ENCODE results near the gene IFITM5. TPM values are rescaled to one million over a fixed set of nuclear protein-coding genes. Genes with fewer than 3 reads are reported as not detected.

Gene IFITM5
- total RNA-seq = not detected in 2 replicates

DNA sequence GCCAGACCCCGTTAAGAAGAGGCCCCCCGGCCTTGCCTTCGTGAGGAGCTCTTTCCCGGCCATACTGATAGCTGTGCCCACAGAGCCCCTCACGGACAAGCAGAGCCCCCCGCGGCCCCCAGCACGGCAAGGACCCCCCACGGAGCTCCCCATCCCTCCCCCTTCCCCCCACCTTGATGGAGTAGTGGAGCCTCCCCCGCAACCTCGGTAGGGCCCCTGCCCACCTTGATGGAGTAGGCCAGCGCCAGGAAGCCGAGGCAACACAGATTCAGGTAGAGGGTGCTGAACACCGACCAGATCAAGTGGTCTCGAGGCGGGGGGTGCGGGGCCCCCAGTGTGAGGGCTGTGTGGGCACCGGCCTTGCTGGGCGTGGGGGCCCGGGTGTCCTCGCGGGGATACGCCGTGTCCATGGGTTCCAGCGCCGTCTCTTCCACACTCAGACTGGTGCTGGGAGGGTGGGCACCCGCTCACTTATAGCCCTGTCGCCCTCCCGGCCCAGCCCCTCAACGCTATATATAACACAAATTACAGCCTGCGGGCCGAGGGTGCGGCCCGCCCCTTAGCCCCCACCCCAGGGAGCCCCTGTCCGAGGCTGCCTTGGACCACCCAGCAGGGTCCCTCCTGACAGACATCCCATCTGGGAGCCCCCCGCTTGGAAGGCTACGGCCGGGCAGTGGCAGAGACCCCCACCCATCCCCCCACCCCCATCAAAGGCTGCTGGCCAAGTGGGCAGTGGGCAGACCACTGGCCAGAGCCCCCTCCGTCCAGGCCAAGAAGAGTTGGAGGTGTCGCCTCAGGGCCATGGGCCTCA lies at the start of gene IFITM5:
Gene IFITM5, minus strand, starts transcription at position 446 of the 811 bp plus-strand sequence. Its CDS starts 36 bp downstream, at position 410.

GRCh38 chr11:313787-314553 lies 14.6 kb upstream of the IFITM5 start, which contains the start of gene IFITM1:
Gene IFITM1 (plus strand): TSS chr11:314040. CDS start chr11:314171, 131 bp downstream.

DNA sequence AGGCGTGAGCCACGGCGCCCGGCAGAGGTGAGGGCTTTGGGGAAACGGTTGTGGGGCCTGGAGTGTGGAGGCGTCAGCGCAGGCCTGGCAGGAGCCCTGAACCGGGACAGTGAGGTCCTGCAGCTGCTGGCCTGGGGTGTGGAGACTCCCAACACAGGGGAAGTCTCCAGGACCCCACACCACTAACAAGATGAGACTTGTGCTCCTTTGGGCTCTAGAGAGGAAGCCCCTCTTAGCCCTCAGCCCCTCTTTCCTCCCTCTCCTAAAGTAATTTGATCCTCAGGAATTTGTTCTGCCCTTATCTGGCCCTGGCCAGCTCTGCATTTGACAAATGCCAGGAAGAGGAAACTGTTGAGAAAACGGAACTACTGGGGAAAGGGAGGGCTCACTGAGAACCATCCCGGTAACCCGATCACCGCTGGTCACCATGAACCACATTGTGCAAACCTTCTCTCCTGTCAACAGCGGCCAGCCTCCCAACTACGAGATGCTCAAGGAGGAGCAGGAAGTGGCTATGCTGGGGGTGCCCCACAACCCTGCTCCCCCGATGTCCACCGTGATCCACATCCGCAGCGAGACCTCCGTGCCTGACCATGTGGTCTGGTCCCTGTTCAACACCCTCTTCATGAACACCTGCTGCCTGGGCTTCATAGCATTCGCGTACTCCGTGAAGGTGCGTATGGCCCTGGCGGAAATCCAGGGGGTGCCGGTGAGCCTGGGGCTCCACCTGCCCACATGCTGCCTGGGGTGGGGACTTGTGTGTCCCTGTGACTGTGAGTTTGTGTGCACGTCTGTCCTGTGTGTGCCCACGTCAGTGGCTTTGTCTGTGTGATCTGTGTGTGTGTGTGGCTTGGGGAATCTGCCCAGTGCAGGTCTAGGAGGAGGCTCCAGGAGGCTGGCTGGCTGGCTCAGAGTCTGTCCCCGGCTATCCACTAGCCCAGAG lies 8.7 kb upstream of the IFITM5 start, which contains the start of gene IFITM2:
Gene IFITM2, plus strand, starts transcription at position 51 of the 943 bp plus-strand sequence. Its CDS starts 377 bp downstream, at position 428.

DNA sequence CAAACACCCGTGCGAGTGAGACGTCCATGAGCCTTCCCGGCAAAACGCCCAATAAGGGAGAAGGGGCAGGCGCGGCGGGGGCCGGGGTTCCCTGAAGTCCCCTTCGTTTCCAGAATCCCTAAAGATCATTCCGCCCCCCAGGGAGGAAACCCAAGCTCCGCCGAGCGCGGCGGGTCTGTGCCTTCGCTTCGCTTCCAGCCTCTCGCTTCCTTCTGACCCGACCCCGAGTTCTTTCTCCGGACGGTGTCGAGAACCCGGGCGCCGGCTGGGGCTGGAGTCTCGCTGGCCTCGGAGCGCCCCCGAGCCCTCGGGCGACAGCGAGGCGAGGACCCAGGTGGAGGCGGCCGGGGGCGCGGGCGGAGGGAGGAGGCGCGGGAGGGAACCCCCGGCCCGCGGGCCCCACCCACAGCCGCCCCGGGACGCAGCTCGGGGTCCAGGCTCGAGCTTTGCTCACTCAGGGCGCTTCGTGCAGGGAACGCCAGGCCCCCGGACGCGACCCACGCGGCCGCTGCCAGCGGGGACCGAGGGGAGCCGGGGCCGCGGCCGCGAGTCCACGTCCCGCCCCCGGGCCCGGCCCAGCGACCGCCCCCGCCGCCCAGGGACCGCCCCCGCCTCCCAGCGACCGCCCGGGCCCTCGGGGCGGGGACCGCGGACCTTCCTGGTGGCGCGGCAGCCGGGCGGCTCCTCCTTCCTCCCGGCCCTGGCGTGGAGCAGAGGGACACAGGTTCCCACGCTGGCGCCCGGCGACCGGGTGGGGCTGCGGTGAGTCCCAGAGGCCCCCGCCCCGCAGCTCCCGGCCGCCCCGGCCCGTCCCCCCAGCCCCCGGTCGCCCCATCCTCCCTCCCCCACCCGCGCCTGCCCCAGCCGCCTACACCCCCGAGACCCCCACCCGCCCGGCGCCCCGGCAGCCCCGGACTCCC lies 10.6 kb downstream of the IFITM5 start, which contains the start of gene PGGHG:
Gene PGGHG, plus strand, starts transcription at position 649 of the 920 bp plus-strand sequence. CDS start 691 bp downstream, outside the sequence.

DNA sequence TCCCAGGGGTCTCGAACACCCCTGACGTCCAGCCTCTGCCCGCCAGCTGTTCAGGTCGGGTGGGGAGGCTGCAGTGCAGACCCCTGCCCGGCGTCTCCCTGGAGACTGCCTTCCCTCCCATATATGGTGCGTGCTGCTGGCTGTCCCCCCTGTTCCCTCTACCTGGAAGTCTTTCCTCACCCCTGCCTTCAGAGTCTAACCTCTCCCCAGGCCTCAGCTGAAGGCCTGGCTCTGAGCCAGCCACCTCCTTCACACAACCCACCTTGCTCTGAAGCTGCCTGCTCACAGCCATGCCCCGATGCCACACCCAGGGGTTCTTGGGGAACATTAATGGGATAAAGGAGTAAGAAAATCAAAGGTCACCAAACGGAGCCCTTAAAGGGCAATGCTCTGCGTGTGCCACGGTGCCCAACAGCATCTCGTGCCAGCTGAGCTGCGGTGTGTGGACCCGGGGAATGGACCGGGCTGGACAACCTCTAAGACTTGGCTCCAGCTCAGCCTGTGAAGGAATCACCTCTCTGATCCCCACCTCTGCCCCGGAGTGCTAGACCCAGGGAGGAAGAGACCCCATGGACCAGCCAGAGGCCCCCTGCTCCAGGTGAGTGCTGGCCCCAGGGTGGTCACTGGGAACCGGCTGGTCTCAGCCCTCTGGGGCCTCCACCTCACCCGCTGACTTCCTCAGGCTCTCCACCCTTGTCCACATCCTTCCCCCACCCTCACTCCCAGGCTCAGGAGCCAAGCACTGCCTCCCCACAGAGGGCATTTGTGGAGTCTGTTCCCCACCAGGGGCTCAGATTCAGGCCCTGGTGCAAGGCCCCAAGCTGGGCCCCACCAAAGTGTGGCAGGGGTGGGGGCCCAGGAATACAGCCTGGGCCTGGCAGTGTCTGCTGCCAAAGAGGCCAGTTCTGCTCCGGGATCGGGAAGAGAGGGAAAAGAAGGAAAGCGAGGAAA lies 21.1 kb downstream of the IFITM5 start, which contains the start of gene NLRP6:
Gene NLRP6, plus strand, starts transcription at position 407 of the 951 bp plus-strand sequence. Its CDS starts 163 bp downstream, at position 570.

Other genes with a start within 250 kb of the IFITM5 start
- gene SCGB1C1, start 106.4 kb downstream of the IFITM5 start, total RNA-seq = not detected in 2 replicates
- gene BET1L, start 92.1 kb downstream of the IFITM5 start, total RNA-seq = 17.8 and 19.1 TPM in 2 replicates
- 132 and 186 TPM in 2 replicates for gene RIC8A, start 91.8 kb downstream of the IFITM5 start, total RNA-seq
- 9.6 and 10.9 TPM in 2 replicates for gene SIRT3, start 63.2 kb downstream of the IFITM5 start, total RNA-seq
- 102 and 127 TPM in 2 replicates for gene PSMD13, start 62.5 kb downstream of the IFITM5 start, total RNA-seq
- under 0.01 TPM in 1 of 2 replicates, not detected in the other for gene NLRP6, start 21.1 kb downstream of the IFITM5 start, total RNA-seq
- gene PGGHG, start 10.4 kb downstream of the IFITM5 start, total RNA-seq = 5.8 and 9.6 TPM in 2 replicates
- gene IFITM2, start 8.3 kb upstream of the IFITM5 start, total RNA-seq = 18.9 and 32.1 TPM in 2 replicates
- gene IFITM1, start 14.5 kb upstream of the IFITM5 start, total RNA-seq = 20.1 and 20.8 TPM in 2 replicates
- 32.5 and 56.2 TPM in 2 replicates for gene IFITM3, start 21.3 kb upstream of the IFITM5 start, total RNA-seq
- gene B4GALNT4, start 70.0 kb upstream of the IFITM5 start, total RNA-seq = 4.5 and 4.9 TPM in 2 replicates
- 1.5 and 3.2 TPM in 2 replicates for gene PKP3, start 94.7 kb upstream of the IFITM5 start, total RNA-seq
- gene SIGIRR, start 115.5 kb upstream of the IFITM5 start, total RNA-seq = 9.3 and 16.5 TPM in 2 replicates
- gene ANO9, start 142.5 kb upstream of the IFITM5 start, total RNA-seq = under 0.01 TPM in 1 of 2 replicates, not detected in the other
- gene PTDSS2, start 150.8 kb upstream of the IFITM5 start, total RNA-seq = 34.9 and 37.8 TPM in 2 replicates
- 385 and 511 TPM in 2 replicates for gene RNH1, start 207.7 kb upstream of the IFITM5 start, total RNA-seq
- 68.8 and 70.8 TPM in 2 replicates for gene HRAS, start 236.1 kb upstream of the IFITM5 start, total RNA-seq
- gene LRRC56, start 238.0 kb upstream of the IFITM5 start, total RNA-seq = 0.95 and 1.0 TPM in 2 replicates

All from bronchial smooth muscle cell (primary cell).